Epithelial cell of proximal tubule (primary cell): ENCODE data around the gene GOLGA1. TPM values are rescaled to one million over a fixed set of nuclear protein-coding genes. Genes with fewer than 3 reads are reported as not detected.

Experiments
- DNase-seq: peaks from one replicate; pipeline ENCODE4 v3.0.0-alpha.2; 2011; ENCODE audit warnings: low read depth
- H3K4me3 ChIP-seq: 2 replicates; pipeline ENCODE4 v1.5.1; 2011; ENCODE audit warnings: low read depth, mild to moderate bottlenecking, low read length
- total RNA-seq: library from RNA; depleted of rRNA; stranded (reverse); fragments of >200 nt; gene quantifications from 2 replicates; pipeline ENCODE4 v1.2.3, GENCODE V29; 2015
- TF ChIP-seq, protein P1 (sequence below): conservative IDR thresholded peaks from 2 replicates; pipeline ENCODE4 v1.5.1; 2012; ENCODE audit warnings: low read depth, mild to moderate bottlenecking, low read length

The GOLGA1 gene
- total RNA-seq, 1 donor from 2014 or later: 26.0 TPM

DNA sequence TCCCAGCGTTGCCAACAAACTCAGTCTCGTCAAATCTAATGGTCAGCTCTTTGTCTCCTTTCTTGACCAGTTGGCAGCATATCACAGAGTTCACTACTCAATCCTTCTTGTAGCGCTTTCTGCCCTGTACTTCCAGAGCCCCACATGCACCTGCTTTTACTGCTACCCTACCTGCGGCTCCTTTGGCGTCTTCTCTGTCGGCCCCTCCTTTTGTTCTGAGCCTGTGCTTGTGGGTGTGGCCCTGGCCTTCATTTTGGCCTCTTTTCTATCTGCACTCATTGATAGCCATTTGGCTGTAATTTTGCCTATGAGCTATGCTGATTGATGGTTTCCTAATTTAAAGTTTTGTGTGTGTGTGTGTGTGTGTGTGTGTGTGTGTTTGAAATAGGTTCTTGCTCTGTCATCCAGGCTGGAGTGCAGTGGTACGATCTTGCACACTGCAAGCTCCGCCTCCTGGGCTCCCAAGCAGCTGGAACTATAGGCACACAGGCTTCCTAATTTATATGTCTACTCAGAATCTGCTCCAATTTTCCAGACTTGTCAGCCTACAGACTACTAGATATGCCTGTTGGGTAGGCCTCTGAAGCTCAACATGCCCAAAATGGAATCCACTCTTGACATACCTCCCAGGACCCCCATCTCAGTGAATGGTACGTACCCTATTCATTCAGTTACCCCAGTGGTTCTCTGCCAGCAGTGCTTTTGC lies 46.7 kb downstream of the GOLGA1 start:
- DNase-seq: no peak
- TF ChIP-seq, protein P1, sequence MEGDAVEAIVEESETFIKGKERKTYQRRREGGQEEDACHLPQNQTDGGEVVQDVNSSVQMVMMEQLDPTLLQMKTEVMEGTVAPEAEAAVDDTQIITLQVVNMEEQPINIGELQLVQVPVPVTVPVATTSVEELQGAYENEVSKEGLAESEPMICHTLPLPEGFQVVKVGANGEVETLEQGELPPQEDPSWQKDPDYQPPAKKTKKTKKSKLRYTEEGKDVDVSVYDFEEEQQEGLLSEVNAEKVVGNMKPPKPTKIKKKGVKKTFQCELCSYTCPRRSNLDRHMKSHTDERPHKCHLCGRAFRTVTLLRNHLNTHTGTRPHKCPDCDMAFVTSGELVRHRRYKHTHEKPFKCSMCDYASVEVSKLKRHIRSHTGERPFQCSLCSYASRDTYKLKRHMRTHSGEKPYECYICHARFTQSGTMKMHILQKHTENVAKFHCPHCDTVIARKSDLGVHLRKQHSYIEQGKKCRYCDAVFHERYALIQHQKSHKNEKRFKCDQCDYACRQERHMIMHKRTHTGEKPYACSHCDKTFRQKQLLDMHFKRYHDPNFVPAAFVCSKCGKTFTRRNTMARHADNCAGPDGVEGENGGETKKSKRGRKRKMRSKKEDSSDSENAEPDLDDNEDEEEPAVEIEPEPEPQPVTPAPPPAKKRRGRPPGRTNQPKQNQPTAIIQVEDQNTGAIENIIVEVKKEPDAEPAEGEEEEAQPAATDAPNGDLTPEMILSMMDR: no peak
- no peak overlapping the region for H3K4me3 ChIP-seq

DNA sequence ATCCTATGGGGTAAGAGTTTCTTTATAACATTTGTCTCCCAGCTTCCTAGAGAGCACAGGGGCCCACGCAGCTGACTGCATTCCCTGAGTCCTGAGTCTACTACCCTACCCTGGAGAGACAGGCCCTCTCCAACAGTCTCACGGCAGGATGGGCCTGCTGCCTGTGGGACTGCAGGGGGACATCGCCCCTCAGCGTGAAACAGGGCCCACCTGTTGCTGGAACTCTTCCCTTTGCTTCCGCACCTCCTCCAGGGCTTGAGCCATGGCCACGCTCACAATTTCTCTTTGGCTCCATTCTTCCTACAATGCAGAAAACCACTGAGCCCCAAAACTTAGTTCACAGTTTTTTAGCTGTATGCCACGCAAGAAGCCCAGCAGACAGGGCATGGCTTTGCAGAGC lies 50.7 kb downstream of the GOLGA1 start:
- TF ChIP-seq, protein P1: no peak
- no peak for DNase-seq
- no peak overlapping the region for H3K4me3 ChIP-seq

GRCh38 chr9:124889006-124889405 lies 51.9 kb downstream of the GOLGA1 start:
- H3K4me3 ChIP-seq: no peak overlapping the region
- DNase-seq: no peak
- TF ChIP-seq, protein P1: no peak

DNA sequence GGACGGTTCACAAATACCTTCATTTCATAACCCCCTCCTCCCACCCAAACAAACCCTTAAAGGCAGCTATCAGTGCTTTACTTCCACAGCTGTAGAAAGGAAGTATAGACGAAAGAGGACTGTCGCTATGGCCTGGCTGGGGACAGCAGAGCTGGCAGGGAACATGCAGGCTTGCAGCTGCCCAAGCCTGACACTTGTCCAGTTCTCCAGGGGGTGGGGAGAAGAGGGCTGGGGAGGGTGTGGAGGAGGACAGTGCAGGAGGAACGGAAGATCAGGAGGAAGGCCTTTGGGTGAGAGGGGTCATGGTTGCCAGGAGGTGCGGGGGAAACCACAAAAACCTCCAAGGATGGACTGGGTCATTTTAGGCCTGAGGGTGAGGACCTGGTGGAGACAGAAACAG lies 53.1 kb downstream of the GOLGA1 start:
- TF ChIP-seq, protein P1: no peak
- no peak for DNase-seq
- H3K4me3 ChIP-seq: no peak overlapping the region

DNA sequence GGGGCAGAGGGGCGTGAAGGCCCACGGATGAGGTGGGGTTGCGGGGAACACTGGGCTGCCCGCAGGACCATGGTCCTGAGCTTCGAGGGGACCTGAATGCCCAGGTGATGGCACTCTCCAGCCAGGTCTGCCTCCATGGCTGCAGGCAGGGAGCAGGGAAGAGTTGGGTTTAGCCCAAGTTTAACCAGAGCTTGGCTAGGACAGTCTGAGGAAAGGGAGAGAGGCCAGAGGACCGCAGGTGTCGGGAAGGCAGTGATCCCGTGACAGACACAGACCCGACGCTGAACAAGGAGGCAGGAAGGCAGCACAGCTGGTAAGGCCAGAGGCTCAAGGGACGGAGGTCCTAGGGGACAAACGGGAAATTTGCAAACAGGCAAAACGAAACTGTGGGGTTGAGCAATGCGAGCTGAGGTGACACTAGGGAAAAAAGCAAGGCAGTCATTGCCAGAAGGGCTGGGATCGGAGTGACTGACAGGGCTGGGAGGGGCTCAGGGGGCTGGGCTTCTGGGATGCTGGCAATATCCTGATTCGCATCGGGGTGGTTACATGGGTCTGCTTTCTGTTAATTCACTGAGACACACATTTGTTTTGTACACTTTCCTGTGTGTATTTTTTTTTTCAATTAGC lies 53.9 kb downstream of the GOLGA1 start:
- TF ChIP-seq, protein P1: no peak
- no peak for DNase-seq
- H3K4me3 ChIP-seq: no peak overlapping the region

DNA sequence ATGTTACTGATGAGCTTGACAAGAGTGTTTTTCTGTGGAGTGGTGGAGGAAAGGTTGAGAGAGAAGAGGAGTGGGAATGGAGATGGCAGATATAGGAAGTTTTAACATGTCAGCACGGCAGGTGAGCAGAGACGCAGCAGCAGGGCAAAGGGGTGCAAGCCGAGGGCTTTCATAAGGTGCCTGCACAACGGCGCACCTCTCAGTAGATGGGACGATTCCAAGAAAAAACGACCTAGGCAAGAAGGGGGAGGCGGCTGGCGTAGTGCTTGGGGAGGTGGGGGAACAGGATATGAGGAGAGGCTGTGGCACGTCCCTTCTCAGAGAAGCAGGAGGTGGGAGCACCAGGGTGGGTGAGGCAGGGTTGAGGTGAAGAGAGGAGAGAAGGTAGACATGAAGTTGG lies 54.4 kb downstream of the GOLGA1 start:
- no peak overlapping the region for H3K4me3 ChIP-seq
- DNase-seq: no peak
- TF ChIP-seq, protein P1: no peak

GRCh38 chr9:124885551-124885950 lies 55.3 kb downstream of the GOLGA1 start:
- H3K4me3 ChIP-seq: no peak overlapping the region
- DNase-seq: no peak
- TF ChIP-seq, protein P1: no peak
